ENCODE results near the gene PRDM2.
A peak's percentile ranks its signal among the peaks of the same experiment; 100 is the strongest.

The PRDM2 gene

GRCh38 chr1:13867603-13868002 lies 167.6 kb downstream of the PRDM2 start:
- H4K91ac ChIP-seq (ENCODE audit: low read depth, low read length), result no peak overlapping the region
- no peaks in the 10 kb centered on the region for H3K79me2 ChIP-seq (ENCODE audit: control insufficient read depth, insufficient read depth, low read length, poor library complexity)
- no peaks in the 10 kb centered on the region for H3K36me3 ChIP-seq (ENCODE audit: control insufficient read depth in 1 of 2, insufficient read depth in 2 of 2, low read length in 2 of 2)
- no peaks in the 10 kb centered on the region for H3K79me1 ChIP-seq (ENCODE audit: low read length)
- H4K8ac ChIP-seq (ENCODE audit: low read depth, low read length), result no peak overlapping the region
- no peak overlapping the region for H2BK5ac ChIP-seq (ENCODE audit: low read depth, low read length, poor library complexity)
- no peak overlapping the region for H2AK5ac ChIP-seq (ENCODE audit: low read length)
- H3K14ac ChIP-seq (ENCODE audit: low read length), result no peak overlapping the region
- no CpG with 5 or more reads among the region's 7 CpGs for WGBS (ENCODE audit: extremely low coverage, insufficient coverage, insufficient read length)
- no peak for DNase-seq
- no peak overlapping the region for H2BK12ac ChIP-seq (ENCODE audit: low read length)
- no peak overlapping the region for H3K9ac ChIP-seq (ENCODE audit: low read length)
- H3K4me1 ChIP-seq (ENCODE audit: control insufficient read depth in 1 of 2, insufficient read depth in 2 of 2, low read length in 2 of 2), result no peaks in the 10 kb centered on the region
- H3K4me2 ChIP-seq (ENCODE audit: low read length), result no peak overlapping the region
- no peak overlapping the region for H2BK120ac ChIP-seq (ENCODE audit: insufficient read depth, low read length, poor library complexity)
- no peak overlapping the region for H3K4ac ChIP-seq (ENCODE audit: low read depth, low read length)
- no peak overlapping the region for H3K27ac ChIP-seq (ENCODE audit: low read depth, low read length)
- H4K12ac ChIP-seq (ENCODE audit: low read depth, low read length), result no peak overlapping the region
- H3K9me3 ChIP-seq (ENCODE audit: insufficient read depth, low read depth, low read length), result peaks cover 6% of the 10 kb centered on the region
- H2AFZ ChIP-seq (ENCODE audit: insufficient read depth, low read length, poor library complexity), result no peak overlapping the region
- H3K4me3 ChIP-seq (ENCODE audit: low read depth, low read length), result no peak overlapping the region
- H3K23ac ChIP-seq (ENCODE audit: low read length), result no peak overlapping the region
- no peaks in the 10 kb centered on the region for H3K27me3 ChIP-seq (ENCODE audit: insufficient read depth, low read length)
- H3K18ac ChIP-seq (ENCODE audit: low read length), result no peak overlapping the region

- no CpG with 5 or more reads among the region's 7 CpGs for WGBS (ENCODE audit: extremely low coverage, insufficient coverage, insufficient read length)
- no peaks in the 10 kb centered on the region for H3K79me1 ChIP-seq (ENCODE audit: low read length)
- no peak overlapping the region for H2AK5ac ChIP-seq (ENCODE audit: low read length)
- no peak overlapping the region for H3K14ac ChIP-seq (ENCODE audit: low read length)
- H3K36me3 ChIP-seq (ENCODE audit: control insufficient read depth in 1 of 2, insufficient read depth in 2 of 2, low read length in 2 of 2), result no peaks in the 10 kb centered on the region
- no peak overlapping the region for H3K4me3 ChIP-seq (ENCODE audit: low read depth, low read length)
- H3K9me3 ChIP-seq (ENCODE audit: insufficient read depth, low read depth, low read length), result peaks cover 12% of the 10 kb centered on the region
- no peak overlapping the region for H3K27ac ChIP-seq (ENCODE audit: low read depth, low read length)
- no peak overlapping the region for H3K4ac ChIP-seq (ENCODE audit: low read depth, low read length)
- no peak for DNase-seq
- no peak overlapping the region for H2BK12ac ChIP-seq (ENCODE audit: low read length)
- no peak overlapping the region for H4K91ac ChIP-seq (ENCODE audit: low read depth, low read length)
- H3K23ac ChIP-seq (ENCODE audit: low read length), result no peak overlapping the region
- H2BK5ac ChIP-seq (ENCODE audit: low read depth, low read length, poor library complexity), result no peak overlapping the region
- no peaks in the 10 kb centered on the region for H3K79me2 ChIP-seq (ENCODE audit: control insufficient read depth, insufficient read depth, low read length, poor library complexity)
- H3K18ac ChIP-seq (ENCODE audit: low read length), result no peak overlapping the region
- no peak overlapping the region for H4K12ac ChIP-seq (ENCODE audit: low read depth, low read length)
- no peaks in the 10 kb centered on the region for H3K27me3 ChIP-seq (ENCODE audit: insufficient read depth, low read length)
- no peak overlapping the region for H2BK120ac ChIP-seq (ENCODE audit: insufficient read depth, low read length, poor library complexity)
- H3K4me2 ChIP-seq (ENCODE audit: low read length), result no peak overlapping the region
- H3K9ac ChIP-seq (ENCODE audit: low read length), result no peak overlapping the region
- H3K4me1 ChIP-seq (ENCODE audit: control insufficient read depth in 1 of 2, insufficient read depth in 2 of 2, low read length in 2 of 2), result no peaks in the 10 kb centered on the region
- H4K8ac ChIP-seq (ENCODE audit: low read depth, low read length), result no peak overlapping the region
- H2AFZ ChIP-seq (ENCODE audit: insufficient read depth, low read length, poor library complexity), result no peak overlapping the region
These were observed 169.3 kb downstream of the PRDM2 start for GRCh38 chr1:13869172-13869797.

DNA sequence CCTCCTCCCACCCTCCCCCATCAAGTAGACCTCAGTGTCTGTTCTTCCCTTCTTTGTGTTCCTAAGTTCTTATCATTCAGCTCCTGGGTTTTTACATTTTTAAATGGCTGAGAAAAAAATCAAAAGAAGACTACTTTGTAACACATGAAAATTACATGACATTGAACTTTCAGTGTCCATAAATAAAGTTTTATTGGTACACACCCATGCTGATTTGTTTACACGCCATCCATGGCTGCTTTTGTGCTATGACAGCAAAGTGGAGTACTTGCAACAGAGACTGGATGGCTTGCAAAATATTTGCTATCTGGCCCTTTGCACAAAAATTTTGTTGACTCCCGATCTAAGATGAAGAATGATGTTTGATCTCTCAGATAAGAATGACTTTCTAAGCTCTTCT lies 171.4 kb downstream of the PRDM2 start:
- no peak overlapping the region for H3K4me3 ChIP-seq (ENCODE audit: low read depth, low read length)
- H3K27ac ChIP-seq (ENCODE audit: low read depth, low read length), result no peak overlapping the region
- H3K79me1 ChIP-seq (ENCODE audit: low read length), result no peaks in the 10 kb centered on the region
- no peaks in the 10 kb centered on the region for H3K36me3 ChIP-seq (ENCODE audit: control insufficient read depth in 1 of 2, insufficient read depth in 2 of 2, low read length in 2 of 2)
- H3K23ac ChIP-seq (ENCODE audit: low read length), result no peak overlapping the region
- H2AFZ ChIP-seq (ENCODE audit: insufficient read depth, low read length, poor library complexity), result no peak overlapping the region
- H2AK5ac ChIP-seq (ENCODE audit: low read length), result no peak overlapping the region
- peak in 1 of 2 donors; percentile 10 for DNase-seq
- H3K9me3 ChIP-seq (ENCODE audit: insufficient read depth, low read depth, low read length), result peaks cover 18% of the 10 kb centered on the region
- H3K4ac ChIP-seq (ENCODE audit: low read depth, low read length), result no peak overlapping the region
- H2BK120ac ChIP-seq (ENCODE audit: insufficient read depth, low read length, poor library complexity), result no peak overlapping the region
- no peaks in the 10 kb centered on the region for H3K27me3 ChIP-seq (ENCODE audit: insufficient read depth, low read length)
- H2BK5ac ChIP-seq (ENCODE audit: low read depth, low read length, poor library complexity), result no peak overlapping the region
- no peak overlapping the region for H3K18ac ChIP-seq (ENCODE audit: low read length)
- H4K91ac ChIP-seq (ENCODE audit: low read depth, low read length), result no peak overlapping the region
- WGBS (ENCODE audit: extremely low coverage, insufficient coverage, insufficient read length), result no CpG with 5 or more reads among the region's 2 CpGs
- no peak overlapping the region for H3K14ac ChIP-seq (ENCODE audit: low read length)
- H3K4me1 ChIP-seq (ENCODE audit: control insufficient read depth in 1 of 2, insufficient read depth in 2 of 2, low read length in 2 of 2), result no peaks in the 10 kb centered on the region
- H2BK12ac ChIP-seq (ENCODE audit: low read length), result no peak overlapping the region
- H3K79me2 ChIP-seq (ENCODE audit: control insufficient read depth, insufficient read depth, low read length, poor library complexity), result no peaks in the 10 kb centered on the region
- no peak overlapping the region for H3K4me2 ChIP-seq (ENCODE audit: low read length)
- no peak overlapping the region for H3K9ac ChIP-seq (ENCODE audit: low read length)
- H4K8ac ChIP-seq (ENCODE audit: low read depth, low read length), result no peak overlapping the region
- H4K12ac ChIP-seq (ENCODE audit: low read depth, low read length), result no peak overlapping the region

DNA sequence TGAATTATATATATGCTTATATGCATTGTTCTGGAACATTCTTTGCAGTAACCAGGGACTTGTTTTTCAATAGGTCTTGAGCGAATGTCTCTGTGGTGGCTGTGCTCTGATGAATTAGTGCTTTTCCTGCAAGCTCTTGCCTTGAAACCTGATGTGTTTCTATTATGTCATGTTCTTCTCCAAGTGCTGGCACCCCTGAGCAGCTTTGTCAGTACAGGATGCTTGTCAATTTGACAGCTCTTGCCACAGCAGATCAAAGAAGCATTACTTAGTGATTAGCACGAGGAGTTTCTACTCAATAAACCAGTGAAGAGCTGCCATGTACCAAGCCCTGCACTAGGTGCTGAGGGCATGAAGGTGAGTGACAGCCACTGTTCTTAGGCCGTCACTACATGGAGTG lies 171.9 kb downstream of the PRDM2 start:
- Histone ChIP-seq H3K9ac (ENCODE audit: low read length) (no peak overlapping the region), H3K9me3 (ENCODE audit: insufficient read depth, low read depth, low read length) (peaks cover 19% of the 10 kb centered on the region), H3K79me1 (ENCODE audit: low read length) (no peaks in the 10 kb centered on the region), H3K36me3 (ENCODE audit: control insufficient read depth in 1 of 2, insufficient read depth in 2 of 2, low read length in 2 of 2) (no peaks in the 10 kb centered on the region), H4K12ac (ENCODE audit: low read depth, low read length) (no peak overlapping the region), H3K79me2 (ENCODE audit: control insufficient read depth, insufficient read depth, low read length, poor library complexity) (no peaks in the 10 kb centered on the region), H2BK12ac (ENCODE audit: low read length) (no peak overlapping the region), H2AFZ (ENCODE audit: insufficient read depth, low read length, poor library complexity) (no peak overlapping the region), H3K4me2 (ENCODE audit: low read length) (no peak overlapping the region), H3K4me3 (ENCODE audit: low read depth, low read length) (no peak overlapping the region), H2AK5ac (ENCODE audit: low read length) (no peak overlapping the region), H3K27ac (ENCODE audit: low read depth, low read length) (no peak overlapping the region), H2BK5ac (ENCODE audit: low read depth, low read length, poor library complexity) (no peak overlapping the region), H3K27me3 (ENCODE audit: insufficient read depth, low read length) (no peaks in the 10 kb centered on the region), H3K18ac (ENCODE audit: low read length) (no peak overlapping the region), H3K4me1 (ENCODE audit: control insufficient read depth in 1 of 2, insufficient read depth in 2 of 2, low read length in 2 of 2) (no peaks in the 10 kb centered on the region), H4K8ac (ENCODE audit: low read depth, low read length) (no peak overlapping the region), H2BK120ac (ENCODE audit: insufficient read depth, low read length, poor library complexity) (no peak overlapping the region), H3K23ac (ENCODE audit: low read length) (no peak overlapping the region), H4K91ac (ENCODE audit: low read depth, low read length) (no peak overlapping the region), H3K14ac (ENCODE audit: low read length) (no peak overlapping the region), H3K4ac (ENCODE audit: low read depth, low read length) (no peak overlapping the region)
- no CpG with 5 or more reads among the region's 3 CpGs for whole genome bisulfite sequencing (ENCODE audit: extremely low coverage, insufficient coverage, insufficient read length)
- no peak for DNase-seq
